GM18517 (cell line): Measurements from ENCODE around the gene NAP1L1.

Source experiments
- ATAC-seq: cut with Tn5 transposase; IDR thresholded peaks from one replicate; pipeline ENCODE4 v1.9.1; 2021; ENCODE audit warnings: mild to moderate bottlenecking, moderate library complexity; ENCODE audit not compliant: unreplicated experiment

The NAP1L1 gene, protein sequence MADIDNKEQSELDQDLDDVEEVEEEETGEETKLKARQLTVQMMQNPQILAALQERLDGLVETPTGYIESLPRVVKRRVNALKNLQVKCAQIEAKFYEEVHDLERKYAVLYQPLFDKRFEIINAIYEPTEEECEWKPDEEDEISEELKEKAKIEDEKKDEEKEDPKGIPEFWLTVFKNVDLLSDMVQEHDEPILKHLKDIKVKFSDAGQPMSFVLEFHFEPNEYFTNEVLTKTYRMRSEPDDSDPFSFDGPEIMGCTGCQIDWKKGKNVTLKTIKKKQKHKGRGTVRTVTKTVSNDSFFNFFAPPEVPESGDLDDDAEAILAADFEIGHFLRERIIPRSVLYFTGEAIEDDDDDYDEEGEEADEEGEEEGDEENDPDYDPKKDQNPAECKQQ

DNA sequence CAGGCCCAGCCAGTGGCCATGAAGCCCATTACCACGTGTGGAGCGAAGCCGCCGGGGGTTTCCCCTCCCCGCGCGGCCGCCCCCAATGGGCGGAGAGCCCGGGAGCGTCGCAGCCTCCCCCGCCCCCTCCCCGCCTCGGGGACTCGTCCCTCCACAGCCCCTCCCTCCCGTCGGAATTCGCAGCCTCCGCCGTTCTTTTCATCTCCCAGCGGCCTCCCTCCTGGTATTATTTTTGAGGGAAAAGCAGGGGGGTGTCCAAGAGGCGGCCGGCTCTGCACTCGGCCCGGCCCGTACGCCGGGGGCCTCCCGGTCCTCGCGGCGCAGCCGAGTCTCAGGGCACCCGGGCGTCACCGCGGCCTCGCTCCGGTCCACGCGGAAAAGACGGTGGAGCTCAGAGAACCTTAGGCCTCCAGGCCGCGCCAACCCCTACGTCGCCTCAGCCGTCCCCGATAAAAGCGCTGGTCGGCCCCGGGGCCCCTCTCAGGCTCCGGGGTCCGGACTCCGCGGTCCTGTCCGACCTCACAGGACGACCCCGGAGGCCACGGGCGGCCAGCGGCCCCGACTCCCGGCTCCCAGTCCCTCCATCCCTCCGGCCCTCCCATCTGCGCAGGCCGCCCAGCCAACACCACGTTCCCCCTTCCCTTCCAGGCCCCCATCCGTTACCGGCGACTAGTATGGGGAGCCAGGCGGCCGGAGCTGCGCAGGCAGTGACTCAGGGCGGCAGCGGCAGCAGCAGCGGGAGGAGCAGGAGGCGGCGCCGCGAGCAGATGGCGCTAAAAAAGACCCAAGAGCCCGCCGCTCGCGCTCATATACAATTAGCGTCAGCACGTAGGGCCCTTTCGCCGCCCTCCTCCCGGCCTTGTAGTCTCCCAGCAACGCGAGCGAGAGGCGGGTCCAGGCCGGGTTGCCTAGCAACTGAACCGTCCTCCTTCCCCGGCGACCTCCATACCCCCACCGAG is at the start of gene NAP1L1:
Gene NAP1L1 (minus strand): TSS at position 782 of the 959 bp plus-strand sequence. CDS start 10,466 bp downstream, outside the sequence.
- peak; percentile 95 for ATAC-seq

DNA sequence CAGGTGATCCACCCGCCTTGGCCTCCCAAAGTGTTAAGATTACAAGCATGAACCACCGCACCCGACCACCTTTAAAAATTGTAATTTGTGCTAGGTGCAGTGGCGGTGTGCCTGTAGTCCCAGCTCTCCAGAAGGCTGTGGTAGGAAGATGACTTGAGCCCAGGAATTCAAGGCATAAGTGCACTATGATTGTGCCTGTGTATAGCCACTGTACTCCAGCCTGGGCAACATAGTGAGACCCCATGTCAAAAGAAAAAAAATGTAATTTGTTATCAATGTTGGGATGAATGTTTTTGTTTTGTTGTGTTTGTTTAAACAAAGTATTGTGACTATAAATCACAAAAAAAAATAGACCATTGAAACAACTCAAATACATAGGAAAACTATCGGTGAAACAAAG is 43.1 kb upstream of the NAP1L1 start:
- no peak for ATAC-seq

DNA sequence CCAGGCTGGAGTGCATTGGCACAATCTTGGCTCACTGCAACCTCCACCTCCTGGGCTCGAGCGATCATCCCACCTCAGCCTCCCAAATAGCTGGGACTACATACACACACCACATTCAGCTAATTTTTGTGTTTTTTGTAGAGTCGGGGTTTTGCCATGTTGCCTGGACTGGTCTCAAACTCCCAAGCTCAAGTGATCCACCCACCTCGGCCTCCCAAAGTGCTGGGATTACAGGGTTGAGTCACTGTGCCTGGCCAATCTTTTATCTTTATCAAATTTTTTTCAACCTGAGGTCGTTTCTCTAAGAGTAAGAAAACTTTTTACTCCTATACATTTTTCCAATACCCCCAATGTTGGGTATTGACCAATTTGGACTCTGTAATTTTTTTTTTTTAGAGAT is 40.0 kb upstream of the NAP1L1 start:
- ATAC-seq, result no peak

DNA sequence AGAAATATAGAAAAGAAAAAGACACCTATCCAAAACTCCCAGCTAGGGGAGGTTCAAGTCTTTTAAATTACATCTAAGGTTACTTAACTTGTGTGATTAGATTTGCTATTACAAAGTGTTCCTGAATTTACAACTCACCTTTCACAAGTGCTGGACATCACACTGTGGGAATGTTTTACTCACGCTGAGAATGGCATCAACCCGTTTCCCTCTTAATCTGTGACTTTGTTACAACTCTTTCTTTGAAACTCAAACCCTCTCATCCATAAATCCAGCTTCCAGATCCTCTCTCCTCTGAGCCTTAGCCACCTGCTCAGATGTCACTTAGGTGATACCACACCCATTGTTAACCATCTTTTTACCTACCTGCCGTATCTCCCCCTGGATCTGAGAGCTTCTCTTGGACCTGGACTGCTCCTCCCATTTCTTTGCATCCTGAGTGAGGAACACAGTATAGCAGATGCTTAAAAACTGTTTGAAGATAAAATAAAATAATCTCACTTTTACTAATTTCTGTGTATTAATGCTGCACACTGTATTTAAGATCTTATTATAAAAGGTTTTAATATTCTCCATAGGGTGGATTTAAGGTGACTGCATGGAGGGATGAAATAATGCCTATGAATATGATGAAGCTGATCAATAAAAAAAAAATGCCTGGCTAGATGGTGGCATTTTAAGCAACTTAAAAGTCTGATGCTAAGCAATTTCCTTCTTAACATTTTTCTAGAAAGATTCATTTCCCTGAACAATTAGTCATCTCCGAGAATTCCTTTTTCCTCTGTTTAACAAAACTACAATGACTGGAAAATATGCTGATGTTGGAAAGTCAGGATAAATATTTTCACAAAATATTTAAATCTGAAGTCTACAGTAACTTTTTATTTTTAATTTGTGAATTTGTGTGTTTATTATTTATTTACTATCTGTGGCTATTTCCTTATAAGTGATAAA is 39.1 kb upstream of the NAP1L1 start:
- no peak for ATAC-seq

DNA sequence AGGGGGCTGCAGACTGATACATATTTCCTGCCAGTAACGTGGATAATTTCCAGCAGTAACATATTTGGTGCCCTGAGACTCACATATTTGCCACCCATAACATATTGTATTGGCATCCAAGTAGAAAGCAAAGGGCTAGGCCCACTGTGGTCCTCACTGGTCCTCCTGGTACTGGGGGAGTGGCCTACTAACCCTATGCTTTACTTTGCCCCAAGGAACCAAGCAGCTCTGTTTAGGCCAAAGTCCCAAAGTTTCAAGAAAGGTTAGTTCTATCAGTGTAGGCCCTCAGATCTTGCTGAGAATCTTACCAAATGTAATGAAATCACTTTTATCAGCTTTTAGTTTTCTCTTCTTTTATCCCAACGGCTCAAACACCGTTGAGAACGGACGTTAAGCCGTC is 35.4 kb upstream of the NAP1L1 start:
- ATAC-seq, result no peak

DNA sequence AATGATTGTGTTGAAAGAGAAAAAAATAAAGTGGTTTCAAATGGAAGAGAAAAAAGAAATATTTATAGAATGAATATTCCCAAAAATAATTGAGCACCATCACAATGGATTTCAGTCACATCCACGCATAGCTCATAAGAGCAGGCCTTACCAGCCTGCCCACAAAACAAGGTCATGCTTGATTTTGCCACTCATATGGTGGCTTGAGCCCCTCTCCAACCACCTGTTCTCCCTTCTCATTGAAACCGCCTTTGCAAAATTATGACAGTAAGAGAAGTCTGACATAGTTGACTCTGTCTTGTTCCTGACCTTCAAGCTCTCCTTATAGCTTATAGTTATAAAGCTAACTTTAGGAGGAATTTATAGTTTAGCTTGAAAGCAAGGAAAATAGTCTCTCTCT is 33.3 kb upstream of the NAP1L1 start:
- no peak for ATAC-seq

DNA sequence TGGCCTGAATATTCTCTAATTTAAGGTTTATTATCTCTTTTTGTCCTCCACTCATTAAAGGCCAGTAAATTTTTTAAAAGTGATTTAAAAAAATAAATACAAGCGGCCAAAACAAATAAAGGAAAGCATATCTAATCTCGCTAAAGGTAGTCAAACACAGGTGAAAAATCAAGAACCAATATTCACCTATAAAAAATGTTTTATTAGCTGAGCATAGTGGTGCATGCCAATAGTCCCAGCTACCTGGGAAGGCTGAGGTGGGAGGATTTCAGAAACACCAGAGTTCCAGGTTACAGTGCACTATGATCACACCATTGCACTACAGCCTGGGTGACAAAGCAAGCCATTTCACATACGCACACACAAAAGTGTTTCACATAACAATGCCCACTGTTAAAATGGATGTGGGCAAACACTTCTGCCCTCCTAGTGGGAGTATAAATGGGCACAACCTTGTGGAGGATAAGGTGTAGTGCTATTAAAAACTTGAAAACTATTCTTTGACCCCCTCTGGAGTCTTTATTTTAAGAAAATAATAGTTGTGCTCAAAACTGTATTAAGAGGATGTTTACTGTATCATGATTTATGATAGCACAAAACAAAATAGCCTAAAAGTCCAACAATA is 32.7 kb upstream of the NAP1L1 start:
- ATAC-seq, result no peak

DNA sequence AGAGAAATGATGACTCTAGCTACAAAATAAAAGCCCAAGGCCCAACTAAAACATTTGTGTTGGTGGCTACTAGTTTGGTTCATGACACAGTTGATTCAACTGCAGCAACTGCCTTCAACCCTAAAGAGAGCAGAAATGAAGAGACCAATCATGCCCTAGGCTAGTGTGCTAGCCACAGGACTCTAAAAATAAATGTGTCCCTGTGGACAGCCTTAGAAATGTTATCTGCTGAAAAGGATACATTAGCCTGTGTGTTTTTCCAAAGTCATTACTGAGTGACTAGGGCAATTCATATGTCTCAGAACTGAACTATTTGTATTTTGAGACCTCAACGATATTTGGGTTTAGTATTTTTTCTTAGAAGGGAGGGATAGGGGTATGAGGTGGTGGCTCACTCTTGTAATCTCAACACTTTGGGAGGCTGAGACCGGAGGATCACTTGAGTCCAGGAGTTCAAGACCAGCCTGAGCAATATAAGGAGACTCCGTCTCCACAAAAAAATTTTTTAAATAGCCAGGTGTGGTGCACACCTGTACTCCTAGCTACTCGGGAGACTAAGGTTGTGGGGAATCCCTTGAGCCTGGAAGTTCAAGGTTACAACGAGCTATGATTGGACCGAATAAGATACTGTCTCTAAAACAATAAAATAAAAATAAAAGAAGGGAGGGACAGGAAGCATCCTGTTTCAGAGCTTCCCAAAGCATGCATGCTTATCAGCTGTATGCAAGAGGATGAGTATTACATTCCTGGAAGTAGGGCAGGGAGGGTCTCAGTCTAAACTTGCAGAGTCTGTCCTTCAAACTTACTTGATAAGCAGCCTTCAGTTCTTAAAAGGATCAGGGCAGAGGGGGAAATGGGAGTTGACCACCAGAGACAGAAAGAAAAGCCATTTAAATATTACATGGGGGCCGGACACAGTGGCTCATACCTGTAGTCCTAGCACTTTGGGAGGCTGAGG is 29.6 kb upstream of the NAP1L1 start:
- no peak for ATAC-seq

DNA sequence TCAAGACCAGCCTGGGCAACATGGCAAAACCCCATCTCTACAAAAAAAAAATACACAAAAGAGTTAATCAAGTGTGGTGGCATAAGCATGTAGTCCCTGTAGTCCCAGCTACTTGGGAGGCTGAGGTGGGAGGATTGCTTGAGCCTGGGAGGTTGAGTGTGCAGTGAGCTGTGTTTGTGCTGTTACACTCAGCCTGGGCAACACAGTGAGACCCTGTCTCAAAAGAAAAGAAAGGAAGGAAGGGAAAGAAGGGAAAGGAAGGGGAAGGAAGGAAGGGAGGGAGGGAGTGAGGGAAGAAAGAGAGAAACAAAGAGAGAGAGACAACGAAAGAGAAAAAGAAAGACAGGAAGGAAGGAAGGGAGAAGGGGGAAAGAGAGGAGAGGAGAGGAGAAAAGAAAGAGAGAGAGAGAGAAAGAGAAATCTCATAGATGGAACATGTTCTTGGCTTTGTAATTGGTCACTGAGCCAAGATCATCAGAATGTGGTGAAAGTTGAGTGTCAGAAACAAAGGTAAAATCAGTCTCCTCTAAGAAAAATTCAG is 26.8 kb upstream of the NAP1L1 start:
- no peak for ATAC-seq

DNA sequence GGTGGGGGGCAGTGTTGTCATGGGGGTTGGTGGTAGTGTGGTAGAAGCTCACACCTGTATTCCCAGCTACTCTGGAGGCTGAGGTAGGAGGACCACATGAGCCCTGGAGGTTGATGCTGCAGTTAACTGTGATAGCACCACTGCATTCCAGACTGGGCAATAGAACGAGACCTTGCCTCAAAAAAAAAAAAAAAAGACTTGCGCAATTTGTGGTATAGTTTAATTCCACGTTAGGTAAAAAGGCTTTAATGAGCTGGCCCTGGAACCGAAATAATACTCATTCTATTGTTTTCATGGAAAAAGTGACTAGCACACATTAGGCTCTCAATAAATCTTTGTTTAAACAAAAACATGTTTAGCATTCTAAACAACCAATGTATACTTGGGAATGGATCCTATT is 25.4 kb upstream of the NAP1L1 start:
- ATAC-seq, result no peak

DNA sequence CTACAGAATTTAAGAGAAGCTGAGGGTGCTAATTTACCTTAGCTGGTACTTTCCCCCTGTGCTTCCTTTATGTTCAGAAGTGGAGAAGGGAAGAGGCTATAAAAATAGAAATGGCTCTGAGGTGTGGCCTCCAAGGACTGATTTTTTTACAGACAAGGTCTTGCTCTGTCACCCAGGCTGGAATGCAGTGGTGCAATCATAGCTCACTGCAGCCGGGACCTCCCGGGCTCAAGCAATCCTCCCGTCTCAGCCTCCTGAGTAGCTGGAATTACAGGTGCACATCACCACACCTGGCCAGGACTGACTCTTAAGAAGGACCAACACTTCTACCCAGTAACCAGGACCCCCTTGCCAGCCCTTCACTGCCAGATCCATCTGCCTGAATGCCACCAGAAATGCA is 23.9 kb upstream of the NAP1L1 start:
- ATAC-seq, result no peak

DNA sequence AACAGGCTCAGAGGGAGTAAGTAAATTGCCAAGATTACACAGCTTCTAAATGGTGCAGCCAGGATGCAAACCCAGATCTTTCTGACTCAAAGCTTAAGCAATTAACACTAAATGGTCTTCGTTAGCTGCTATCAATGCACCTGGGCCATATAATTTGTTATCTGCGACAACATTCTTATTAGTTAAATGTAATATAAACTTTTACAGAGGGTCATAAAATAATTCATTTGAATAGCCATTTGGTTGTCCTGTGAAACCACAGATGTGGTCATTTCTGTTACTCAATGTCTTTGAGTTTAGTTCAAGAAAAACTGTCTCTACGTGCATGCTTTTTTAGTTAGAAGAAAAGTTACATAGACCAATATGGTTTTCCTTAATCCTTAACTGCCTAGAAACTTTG is 22.1 kb upstream of the NAP1L1 start:
- ATAC-seq, result no peak

DNA sequence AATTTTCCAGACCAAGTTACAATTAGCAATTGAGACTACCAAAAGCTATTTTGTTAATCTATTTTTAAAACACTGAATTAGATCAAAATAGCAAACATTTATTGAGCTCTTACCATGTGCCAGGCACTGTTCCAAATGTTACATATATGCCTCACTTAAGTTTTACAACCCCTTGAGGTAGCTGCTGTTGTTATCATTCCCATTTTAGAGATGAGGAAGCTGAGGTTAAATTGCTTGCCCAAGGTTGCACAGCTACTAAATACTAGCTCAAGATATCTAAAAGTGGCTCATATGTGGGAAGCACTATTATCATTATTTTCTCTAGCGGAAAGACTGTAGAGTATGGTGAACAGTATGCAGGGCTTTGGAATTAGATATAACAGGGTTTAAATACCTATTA is 19.5 kb upstream of the NAP1L1 start:
- no peak for ATAC-seq

DNA sequence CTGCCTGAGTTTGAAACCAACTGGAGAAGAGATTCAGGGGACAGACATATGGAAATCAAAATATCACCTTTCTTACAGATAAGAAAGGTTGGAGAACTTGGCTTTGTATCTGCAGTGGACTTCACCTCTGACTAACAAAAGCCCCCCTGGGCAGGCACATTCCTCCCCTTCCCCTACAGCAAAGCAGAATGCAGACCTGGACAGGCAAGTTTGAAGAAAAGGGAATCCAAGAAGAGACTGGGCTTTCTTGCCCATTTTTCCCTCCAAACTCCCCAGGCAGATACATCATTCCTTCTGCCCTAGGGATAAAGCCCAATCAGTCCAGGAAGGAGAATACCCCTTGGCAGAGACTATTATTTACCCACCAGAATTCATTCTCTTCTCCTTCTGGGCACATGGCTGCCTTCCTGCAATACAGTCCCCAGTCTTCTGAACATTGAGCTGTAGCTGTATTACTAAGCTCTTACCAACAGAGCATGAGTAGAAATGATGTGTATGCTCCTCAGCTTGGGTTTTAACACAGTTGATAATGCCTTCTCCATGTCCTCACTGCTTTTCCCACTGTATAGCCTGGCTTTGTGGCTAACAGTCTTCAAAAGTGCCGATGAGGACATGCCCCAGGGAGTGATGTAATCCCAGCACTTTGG is 17.4 kb upstream of the NAP1L1 start:
- ATAC-seq, result no peak

DNA sequence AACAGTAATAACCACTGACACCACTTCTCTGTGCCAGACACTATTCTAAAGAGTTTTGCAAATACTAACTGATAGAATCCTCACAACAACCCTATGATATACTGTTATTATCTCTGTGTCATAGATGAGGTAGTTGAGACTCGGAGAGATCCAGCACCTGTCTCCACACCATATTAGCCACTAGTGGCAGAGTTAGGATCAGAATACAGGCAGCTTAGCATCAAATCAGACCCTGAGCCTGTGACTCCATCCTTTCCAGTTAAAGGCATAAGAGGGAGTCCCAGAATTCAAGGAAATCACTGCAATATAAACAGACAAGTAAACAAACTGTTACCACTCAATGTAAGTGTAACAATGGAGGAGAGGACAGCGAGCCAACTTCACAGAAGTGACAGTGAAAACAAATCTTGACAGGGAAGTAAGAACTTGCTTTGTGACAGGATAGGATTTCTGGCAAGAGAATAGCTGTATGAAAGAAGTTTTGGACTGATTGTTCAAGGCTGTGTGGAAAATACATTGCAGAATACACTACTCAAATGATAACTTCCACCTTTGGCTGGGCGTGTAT is 11.7 kb upstream of the NAP1L1 start:
- ATAC-seq, result no peak

DNA sequence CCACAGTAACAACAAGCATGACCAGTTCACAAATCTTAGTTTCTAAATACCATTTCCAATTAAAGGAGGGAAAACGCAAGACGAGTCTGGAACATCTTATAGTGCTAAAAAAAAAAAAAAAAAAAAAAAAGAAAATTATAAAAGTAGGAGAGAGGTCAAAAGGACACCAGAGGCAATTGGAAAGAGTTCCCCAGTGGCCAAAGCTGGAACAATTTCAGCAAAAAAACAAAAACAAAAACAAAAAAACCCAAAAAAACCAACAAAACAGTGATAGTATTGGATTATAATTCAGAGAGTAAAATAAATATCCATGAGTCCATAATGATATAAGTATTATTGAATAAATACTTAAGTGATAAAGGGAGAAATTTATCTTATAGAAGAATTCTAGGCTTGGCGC is 10.3 kb upstream of the NAP1L1 start:
- ATAC-seq, result no peak

DNA sequence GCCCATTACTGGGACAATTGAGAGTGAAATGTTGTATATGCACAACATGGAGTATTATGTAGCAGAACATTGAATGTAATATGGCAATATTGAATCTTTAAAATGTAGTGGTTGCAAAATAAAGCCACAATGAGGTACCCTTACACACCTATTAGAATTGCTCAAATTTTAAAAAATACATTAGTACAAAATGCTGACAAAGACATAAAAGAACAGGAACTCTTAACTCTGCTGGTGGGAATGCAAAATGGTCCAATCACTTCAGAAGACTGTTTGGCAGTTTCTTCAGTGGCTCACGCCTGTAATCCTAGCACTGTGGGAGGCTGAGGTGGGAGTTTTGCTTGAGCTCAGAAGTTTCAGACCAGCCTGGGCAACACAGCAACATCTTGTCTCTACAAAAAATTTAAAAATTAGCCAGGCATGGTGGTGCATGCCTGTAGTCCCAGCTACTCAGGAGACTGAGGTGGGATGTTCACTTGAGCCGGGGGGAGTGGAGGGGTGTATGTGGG is 6.8 kb upstream of the NAP1L1 start:
- ATAC-seq, result no peak

DNA sequence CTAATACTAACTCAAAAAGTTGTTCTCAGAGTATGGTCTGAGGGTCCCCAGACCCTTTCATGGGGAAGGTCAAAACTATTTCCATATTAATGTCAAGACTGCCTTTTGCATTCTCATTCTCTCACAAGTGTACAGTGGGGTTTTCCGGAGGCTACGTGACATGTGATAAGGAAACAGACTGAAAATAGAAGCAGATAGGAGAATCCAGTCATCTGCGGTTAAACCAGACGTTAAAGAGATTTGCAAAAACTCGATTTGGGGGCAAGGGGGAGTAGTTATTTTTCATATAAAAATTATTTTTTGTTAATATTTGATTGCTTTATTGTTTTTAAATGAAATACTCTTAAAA is 1.0 kb upstream of the NAP1L1 start:
- no peak for ATAC-seq
